ENCODE data around the gene CA7.
A peak's percentile ranks its signal among the peaks of the same experiment; 100 is the strongest.

Gene CA7

DNA sequence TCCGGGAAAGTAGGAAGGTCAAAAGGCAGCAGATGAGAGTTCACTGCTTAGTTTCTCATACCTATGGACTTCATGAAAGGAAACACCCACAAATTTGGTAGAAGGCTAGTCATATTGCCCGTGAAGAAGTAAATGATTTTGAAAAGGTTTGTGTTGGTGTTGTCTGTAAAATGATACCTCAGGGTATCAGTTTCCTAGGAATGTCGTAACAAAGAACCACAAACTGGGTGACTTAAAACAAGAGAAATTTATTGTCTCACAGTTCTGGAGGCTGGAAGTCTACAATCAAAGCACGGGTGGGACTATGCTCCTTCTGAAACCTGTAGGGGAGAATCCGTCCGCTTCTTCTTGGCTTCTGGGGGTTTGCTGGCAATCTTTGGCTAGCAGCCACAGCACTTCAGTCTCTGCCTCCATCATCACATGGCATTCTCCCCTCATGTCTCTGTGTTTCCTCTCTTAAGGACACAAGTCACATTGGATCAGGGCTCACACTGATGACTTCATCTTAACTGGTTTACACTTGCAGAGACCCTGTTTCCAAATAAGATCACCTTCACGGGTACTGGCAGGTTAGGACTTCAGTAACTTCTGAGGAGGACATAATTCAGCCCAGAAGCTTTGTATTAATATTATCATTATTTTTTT, 11.4 kb upstream of the CA7 start:
- H3K4me3 ChIP-seq (ENCODE audit: low read length), result no peak overlapping the region
- TF ChIP-seq, protein P1, sequence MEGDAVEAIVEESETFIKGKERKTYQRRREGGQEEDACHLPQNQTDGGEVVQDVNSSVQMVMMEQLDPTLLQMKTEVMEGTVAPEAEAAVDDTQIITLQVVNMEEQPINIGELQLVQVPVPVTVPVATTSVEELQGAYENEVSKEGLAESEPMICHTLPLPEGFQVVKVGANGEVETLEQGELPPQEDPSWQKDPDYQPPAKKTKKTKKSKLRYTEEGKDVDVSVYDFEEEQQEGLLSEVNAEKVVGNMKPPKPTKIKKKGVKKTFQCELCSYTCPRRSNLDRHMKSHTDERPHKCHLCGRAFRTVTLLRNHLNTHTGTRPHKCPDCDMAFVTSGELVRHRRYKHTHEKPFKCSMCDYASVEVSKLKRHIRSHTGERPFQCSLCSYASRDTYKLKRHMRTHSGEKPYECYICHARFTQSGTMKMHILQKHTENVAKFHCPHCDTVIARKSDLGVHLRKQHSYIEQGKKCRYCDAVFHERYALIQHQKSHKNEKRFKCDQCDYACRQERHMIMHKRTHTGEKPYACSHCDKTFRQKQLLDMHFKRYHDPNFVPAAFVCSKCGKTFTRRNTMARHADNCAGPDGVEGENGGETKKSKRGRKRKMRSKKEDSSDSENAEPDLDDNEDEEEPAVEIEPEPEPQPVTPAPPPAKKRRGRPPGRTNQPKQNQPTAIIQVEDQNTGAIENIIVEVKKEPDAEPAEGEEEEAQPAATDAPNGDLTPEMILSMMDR (IDR thresholded peaks at IDR 0.05; ENCODE audit: insufficient read depth, low read depth, low read length, missing control alignments), result no peak
- DNase-seq (ENCODE audit: low read depth), result peak; percentile 56

GRCh38 chr16:66834746-66835145, 9.5 kb upstream of the CA7 start:
- DNase-seq (ENCODE audit: low read depth), result peak; percentile 71
- TF ChIP-seq, protein P1 (IDR thresholded peaks at IDR 0.05; ENCODE audit: insufficient read depth, low read depth, low read length, missing control alignments), result no peak
- no peak overlapping the region for H3K4me3 ChIP-seq (ENCODE audit: low read length)

DNA sequence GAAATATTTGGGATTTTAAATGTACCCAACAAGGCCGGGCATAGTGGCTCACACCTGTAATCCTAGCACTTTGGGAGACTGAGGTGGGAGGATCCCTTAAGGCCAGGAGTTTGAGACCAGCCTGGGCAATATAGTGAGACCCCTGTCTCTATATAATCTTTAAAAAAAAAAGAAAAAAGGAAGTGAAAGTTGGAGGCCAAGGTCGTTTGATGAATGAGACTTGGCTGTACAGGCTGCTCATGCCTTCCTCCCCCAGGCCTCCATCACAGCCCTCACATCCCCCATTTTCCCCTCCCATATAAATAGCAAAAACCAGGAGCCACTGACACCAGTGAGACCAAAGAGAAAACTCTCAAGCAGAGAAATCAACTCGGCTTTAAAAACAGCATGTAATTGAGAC, 3.3 kb upstream of the CA7 start:
- H3K4me3 ChIP-seq (ENCODE audit: low read length), result no peak overlapping the region
- TF ChIP-seq, protein P1 (IDR thresholded peaks at IDR 0.05; ENCODE audit: insufficient read depth, low read depth, low read length, missing control alignments), result no peak
- no peak for DNase-seq (ENCODE audit: low read depth)

- no peak for DNase-seq (ENCODE audit: low read depth)
- no peak overlapping the region for H3K4me3 ChIP-seq (ENCODE audit: low read length)
- TF ChIP-seq, protein P1 (IDR thresholded peaks at IDR 0.05; ENCODE audit: insufficient read depth, low read depth, low read length, missing control alignments), result no peak
These were observed 2.8 kb upstream of the CA7 start for GRCh38 chr16:66841366-66841765.

DNA sequence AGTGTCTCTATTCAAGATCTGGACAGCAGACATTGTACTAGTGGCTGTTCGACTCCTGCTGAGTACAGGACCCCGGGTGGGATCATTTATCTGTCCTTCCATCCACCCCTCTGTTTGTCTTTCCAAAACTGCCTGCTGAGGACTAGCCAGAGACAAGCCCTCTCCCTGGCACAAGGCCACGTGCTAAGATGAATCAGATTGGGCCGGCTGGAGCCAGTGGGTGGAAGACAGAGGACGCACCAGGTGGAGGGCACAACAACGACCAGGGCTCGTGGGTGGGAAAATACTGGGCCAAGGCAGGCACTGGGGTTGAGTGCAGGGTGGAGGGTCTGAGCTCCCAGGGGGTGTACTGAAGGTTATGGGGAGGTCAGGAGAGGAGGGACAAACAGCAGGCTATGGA, 1.4 kb upstream of the CA7 start:
- no peak overlapping the region for H3K4me3 ChIP-seq (ENCODE audit: low read length)
- peak; percentile 43 for DNase-seq (ENCODE audit: low read depth)
- TF ChIP-seq, protein P1 (IDR thresholded peaks at IDR 0.05; ENCODE audit: insufficient read depth, low read depth, low read length, missing control alignments), result no peak

DNA sequence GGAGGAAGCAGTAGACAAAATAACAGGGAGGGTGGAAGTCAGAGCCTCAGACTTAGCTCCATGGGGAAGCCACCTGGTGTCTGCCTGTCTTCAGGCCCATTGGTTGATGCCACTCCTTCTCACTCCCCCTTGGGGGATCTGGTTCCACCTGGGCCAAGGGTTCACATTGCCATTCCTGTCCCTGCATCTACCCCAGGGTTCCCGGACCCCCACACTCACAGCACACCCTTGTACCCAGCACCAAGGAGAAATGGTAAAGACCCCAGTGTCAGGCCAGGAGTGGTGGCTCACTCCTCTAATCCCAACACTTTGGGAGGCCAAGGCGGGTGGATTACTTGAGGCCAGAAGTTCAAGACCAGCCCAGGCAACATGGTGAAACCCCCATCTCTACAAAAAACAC, 1.0 kb upstream of the CA7 start:
- TF ChIP-seq, protein P1 (IDR thresholded peaks at IDR 0.05; ENCODE audit: insufficient read depth, low read depth, low read length, missing control alignments), result no peak
- no peak for DNase-seq (ENCODE audit: low read depth)
- H3K4me3 ChIP-seq (ENCODE audit: low read length), result no peak overlapping the region

DNA sequence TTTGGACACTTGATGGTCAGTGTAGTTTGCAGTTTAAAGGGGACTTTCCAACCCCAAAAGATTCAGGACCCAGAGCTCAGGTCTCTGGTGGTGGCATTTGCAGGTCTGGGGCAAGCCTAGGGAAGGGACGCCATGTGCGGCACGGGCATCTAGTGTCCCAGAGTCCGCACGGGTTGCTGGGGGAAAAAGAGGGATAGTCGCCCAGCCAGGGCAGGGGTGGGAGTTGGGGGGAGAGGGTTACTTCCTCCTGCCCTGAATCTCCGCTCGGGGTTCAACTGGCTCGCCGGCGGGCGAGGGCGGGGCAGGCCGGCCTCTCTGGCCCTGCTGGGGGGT, 239 bp upstream of the CA7 start:
- TF ChIP-seq, protein P1 (IDR thresholded peaks at IDR 0.05; ENCODE audit: insufficient read depth, low read depth, low read length, missing control alignments), result no peak
- no peak for DNase-seq (ENCODE audit: low read depth)
- no peak overlapping the region for H3K4me3 ChIP-seq (ENCODE audit: low read length)
